K562 (cell line): Measurements from ENCODE around the gene SLC25A28. TPM values are rescaled to one million over a fixed set of nuclear protein-coding genes. Genes with fewer than 3 reads are reported as not detected.
A peak's percentile ranks its signal among the peaks of the same experiment; 100 is the strongest.

ENCODE experiments used
- CBFA2T3 ChIP-seq: fragments of 450-650 bp; IDR thresholded peaks from 2 replicates; pipeline ENCODE4 v1.6.1; 2017
- DPF2 ChIP-seq: fragments of 450-650 bp; IDR thresholded peaks from 2 replicates; pipeline ENCODE4 v1.6.1; 2016
- GTF2F1 ChIP-seq: IDR thresholded peaks from 2 replicates; pipeline ENCODE4 v1.6.1; 2011; ENCODE audit warnings: low read depth, low read length, improper control_type of control experiment
- HMGN3 ChIP-seq: IDR thresholded peaks from 2 replicates; pipeline ENCODE4 v1.6.1; 2011; ENCODE audit warnings: borderline replicate concordance, low read depth, mild to moderate bottlenecking, mixed read lengths, low read length; ENCODE audit not compliant: insufficient read length; ENCODE audit errors: extremely low read depth
- MAFG ChIP-seq: fragments of 450-650 bp; conservative IDR thresholded peaks from 2 replicates; pipeline ENCODE4 v1.6.1; 2016; ENCODE audit warnings: missing genetic modification characterization, missing compliant biosample characterization
- RBBP5 ChIP-seq: fragments of 200-600 bp; sonication (generic); IDR thresholded peaks from 2 replicates; pipeline ENCODE4 v1.6.1; 2012; ENCODE audit warnings: borderline replicate concordance, mild to moderate bottlenecking, low read length, control low read depth, inconsistent platforms; ENCODE audit not compliant: insufficient read depth, poor library complexity, severe bottlenecking
- RBM39 ChIP-seq: fragments of 200-400 bp; formaldehyde crosslinking; optimal IDR thresholded peaks from 2 replicates; pipeline ENCODE3; 2018; ENCODE audit warnings: low read depth, low read length
- SP2 ChIP-seq: IDR thresholded peaks from 2 replicates; pipeline ENCODE4 v1.6.1; 2011; ENCODE audit warnings: mild to moderate bottlenecking, low read depth, low read length, moderate library complexity; ENCODE audit not compliant: poor library complexity, severe bottlenecking; ENCODE audit errors: extremely low read depth
- TAF7 ChIP-seq: fragments of 450-650 bp; IDR thresholded peaks from 2 replicates; pipeline ENCODE4 v1.6.1; 2016; ENCODE audit warnings: missing genetic modification characterization, missing compliant biosample characterization
- ZFX ChIP-seq: sonication (generic); formaldehyde crosslinking; IDR thresholded peaks from 2 replicates; pipeline ENCODE4 v1.8.0; 2022; ENCODE audit warnings: mild to moderate bottlenecking, missing genetic modification reagents, moderate library complexity
- ZNF347 ChIP-seq: fragments of 450-650 bp; formaldehyde crosslinking; IDR thresholded peaks from 2 replicates; pipeline ENCODE4 v1.4.0; 2020; ENCODE audit warnings: low read depth, mild to moderate bottlenecking, moderate library complexity
- ZNF507 ChIP-seq: conservative IDR thresholded peaks from 2 replicates; pipeline ENCODE4 v1.6.1; 2017; ENCODE audit warnings: missing genetic modification characterization, missing compliant biosample characterization
- ZNF76 ChIP-seq: fragments of 250-450 bp; sonication (Bioruptor Pico); IDR thresholded peaks from 2 replicates; pipeline ENCODE4 v1.4.0; 2020; ENCODE audit warnings: mild to moderate bottlenecking, moderate library complexity, borderline replicate concordance
- polyA plus RNA-seq, 8 experiments: library from polyadenylated mRNA; depleted of rRNA in 4 of 8; stranded (reverse) in 5 of 8; unstranded in 3 of 8; fragments of >200 nt; fragmentation: Nextera tagmentation in 2 of 8; fragmentation: Illumina TruSeq in 1 of 8; extraction: Ambion mirVana in 2 of 8; extraction: Trizol in 1 of 8; gene quantifications; 2 replicates each; pipeline versions ENCODE4 v1.2.1 to v1.2.3, GENCODE V29; 2011 to 2014; ENCODE audit warnings: inconsistent platforms in 1 of 8, missing spikeins in 1 of 8
- total RNA-seq, 7 experiments: library from RNA; depleted of rRNA in 6 of 7; stranded (reverse); fragments of >200 nt in 6 of 7; fragmentation: Illumina TruSeq in 2 of 7; extraction: Trizol in 2 of 7; gene quantifications; 2 replicates each; pipeline versions ENCODE4 v1.2.1 to v1.2.3, GENCODE V29; 2011 to 2021; ENCODE audit warnings: low replicate concordance in 1 of 7
- TF ChIP-seq, protein P1 (sequence below): fragments of 450-650 bp; IDR thresholded peaks from 2 replicates; pipeline ENCODE4 v1.6.1; 2016
- TF ChIP-seq, protein P2 (sequence below): fragments of 200-400 bp; formaldehyde crosslinking; IDR thresholded peaks from 2 replicates; pipeline ENCODE4 v1.6.1; 2017; ENCODE audit warnings: mild to moderate bottlenecking, low read depth, low read length, moderate library complexity

SLC25A28 gene
- total and polyA plus RNA-seq, 9 of the 15 experiments (the other 6 are each of a cell fraction or from before 2014, with no cell fraction given) = 6.2 to 32.3 (median 18.8) TPM

DNA sequence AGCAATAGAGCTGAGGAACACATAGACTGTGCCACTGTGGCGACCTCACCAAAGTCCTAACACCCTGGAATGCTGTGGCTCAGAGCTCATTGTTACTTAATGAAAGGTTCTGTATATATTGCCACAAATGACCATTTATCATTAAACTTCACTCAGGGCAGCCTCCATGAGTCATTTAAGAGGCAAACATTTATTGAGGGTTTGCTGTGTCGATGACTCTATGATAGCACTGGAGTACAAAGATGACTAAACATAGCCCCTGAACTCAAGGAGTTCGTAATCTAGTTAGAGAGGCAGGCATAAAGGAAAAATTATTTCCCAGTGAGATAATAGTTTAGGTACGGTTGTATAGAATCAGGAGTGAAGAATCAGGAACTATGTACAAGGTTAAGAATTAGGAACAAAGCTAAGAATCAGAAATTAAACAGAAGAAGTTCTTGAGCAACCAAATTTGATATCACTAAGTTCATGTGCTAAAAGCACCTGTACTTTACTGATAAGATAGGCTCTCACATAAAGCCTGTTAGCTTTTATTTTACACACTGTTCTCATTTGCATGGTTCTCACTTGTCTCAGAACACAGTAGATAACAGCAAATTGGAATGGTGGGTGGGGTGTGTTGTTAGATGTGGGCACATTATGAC is 47.0 kb upstream of the SLC25A28 start (continued):
- TF ChIP-seq, protein P1, sequence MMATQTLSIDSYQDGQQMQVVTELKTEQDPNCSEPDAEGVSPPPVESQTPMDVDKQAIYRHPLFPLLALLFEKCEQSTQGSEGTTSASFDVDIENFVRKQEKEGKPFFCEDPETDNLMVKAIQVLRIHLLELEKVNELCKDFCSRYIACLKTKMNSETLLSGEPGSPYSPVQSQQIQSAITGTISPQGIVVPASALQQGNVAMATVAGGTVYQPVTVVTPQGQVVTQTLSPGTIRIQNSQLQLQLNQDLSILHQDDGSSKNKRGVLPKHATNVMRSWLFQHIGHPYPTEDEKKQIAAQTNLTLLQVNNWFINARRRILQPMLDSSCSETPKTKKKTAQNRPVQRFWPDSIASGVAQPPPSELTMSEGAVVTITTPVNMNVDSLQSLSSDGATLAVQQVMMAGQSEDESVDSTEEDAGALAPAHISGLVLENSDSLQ = peak; percentile 54
- TF ChIP-seq GTF2F1 = no peak
- no peak for TF ChIP-seq TAF7 (tag)
- no peak for TF ChIP-seq HMGN3
- no peak for TF ChIP-seq ZFX (CRISPR knock-in tag)
- peak; percentile 77 for TF ChIP-seq CBFA2T3
- no peak for TF ChIP-seq MAFG (tag)
- peak; percentile 87 for TF ChIP-seq DPF2
- no peak for TF ChIP-seq RBBP5
- no peak for TF ChIP-seq ZNF507 (tag)
- TF ChIP-seq RBM39 = no peak
- TF ChIP-seq, protein P2, sequence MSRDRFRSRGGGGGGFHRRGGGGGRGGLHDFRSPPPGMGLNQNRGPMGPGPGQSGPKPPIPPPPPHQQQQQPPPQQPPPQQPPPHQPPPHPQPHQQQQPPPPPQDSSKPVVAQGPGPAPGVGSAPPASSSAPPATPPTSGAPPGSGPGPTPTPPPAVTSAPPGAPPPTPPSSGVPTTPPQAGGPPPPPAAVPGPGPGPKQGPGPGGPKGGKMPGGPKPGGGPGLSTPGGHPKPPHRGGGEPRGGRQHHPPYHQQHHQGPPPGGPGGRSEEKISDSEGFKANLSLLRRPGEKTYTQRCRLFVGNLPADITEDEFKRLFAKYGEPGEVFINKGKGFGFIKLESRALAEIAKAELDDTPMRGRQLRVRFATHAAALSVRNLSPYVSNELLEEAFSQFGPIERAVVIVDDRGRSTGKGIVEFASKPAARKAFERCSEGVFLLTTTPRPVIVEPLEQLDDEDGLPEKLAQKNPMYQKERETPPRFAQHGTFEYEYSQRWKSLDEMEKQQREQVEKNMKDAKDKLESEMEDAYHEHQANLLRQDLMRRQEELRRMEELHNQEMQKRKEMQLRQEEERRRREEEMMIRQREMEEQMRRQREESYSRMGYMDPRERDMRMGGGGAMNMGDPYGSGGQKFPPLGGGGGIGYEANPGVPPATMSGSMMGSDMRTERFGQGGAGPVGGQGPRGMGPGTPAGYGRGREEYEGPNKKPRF = no peak
- no peak for TF ChIP-seq ZNF347 (CRISPR knock-in tag)
- no peak for TF ChIP-seq SP2
- TF ChIP-seq ZNF76 = no peak
